GM21360 (cell line): ENCODE measurements around the gene SUSD4.
A peak's percentile ranks its signal among the peaks of the same experiment; 100 is the strongest.
"Not testable (repeated sequence)": the region's sequence is repeated elsewhere in the genome, so short reads cannot be mapped to it uniquely, and the experiment has no call there.

Experiments used
- ATAC-seq: cut with Tn5 transposase; IDR thresholded peaks from one replicate; pipeline ENCODE4 v1.9.1; 2021; ENCODE audit warnings: mild to moderate bottlenecking, moderate library complexity; ENCODE audit not compliant: unreplicated experiment

SUSD4 gene, protein sequence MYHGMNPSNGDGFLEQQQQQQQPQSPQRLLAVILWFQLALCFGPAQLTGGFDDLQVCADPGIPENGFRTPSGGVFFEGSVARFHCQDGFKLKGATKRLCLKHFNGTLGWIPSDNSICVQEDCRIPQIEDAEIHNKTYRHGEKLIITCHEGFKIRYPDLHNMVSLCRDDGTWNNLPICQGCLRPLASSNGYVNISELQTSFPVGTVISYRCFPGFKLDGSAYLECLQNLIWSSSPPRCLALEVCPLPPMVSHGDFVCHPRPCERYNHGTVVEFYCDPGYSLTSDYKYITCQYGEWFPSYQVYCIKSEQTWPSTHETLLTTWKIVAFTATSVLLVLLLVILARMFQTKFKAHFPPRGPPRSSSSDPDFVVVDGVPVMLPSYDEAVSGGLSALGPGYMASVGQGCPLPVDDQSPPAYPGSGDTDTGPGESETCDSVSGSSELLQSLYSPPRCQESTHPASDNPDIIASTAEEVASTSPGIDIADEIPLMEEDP

DNA sequence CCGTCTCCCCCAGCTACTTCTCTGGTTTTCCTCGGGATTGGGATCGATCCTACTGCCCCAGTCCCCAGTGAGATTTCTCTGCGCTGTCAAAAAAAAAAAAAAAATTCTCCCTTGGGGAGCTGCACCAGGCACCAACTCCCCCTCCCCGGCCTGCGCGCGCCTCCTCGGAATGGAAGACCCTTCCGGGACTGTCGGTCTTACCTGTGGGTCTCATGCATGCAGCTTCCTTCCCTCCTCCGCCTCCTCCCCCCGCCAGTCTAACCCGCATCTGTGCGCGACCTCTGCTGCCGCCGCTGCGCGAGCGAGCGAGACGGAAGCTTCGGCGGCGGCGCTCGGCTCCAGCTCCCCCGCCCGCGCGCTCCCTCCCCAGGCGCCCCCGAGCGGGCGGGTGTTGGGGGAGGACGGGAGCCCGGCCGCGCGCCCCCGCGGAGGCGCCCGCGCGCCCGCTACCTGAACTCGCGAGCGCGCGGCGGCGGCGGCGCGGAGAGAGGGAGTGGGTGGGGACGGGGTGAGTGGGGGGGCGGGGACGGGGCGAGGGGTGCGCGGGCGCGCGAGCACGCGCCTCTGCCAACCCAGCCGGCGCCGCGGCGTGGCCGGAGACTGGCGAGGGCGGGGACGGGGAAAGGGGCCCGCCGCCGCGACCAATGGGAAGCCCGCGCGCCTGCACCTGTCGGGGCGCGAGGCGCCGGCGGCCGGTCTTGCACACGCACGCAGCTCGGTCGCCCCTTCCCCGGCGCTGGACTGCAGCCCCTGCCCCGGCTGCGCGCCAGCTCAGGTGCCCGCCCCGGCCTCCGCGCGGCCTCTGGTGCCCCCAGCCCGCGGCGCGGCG lies at the start of gene SUSD4:
Gene SUSD4 (minus strand): TSS at position 321 of the 829 bp plus-strand sequence. CDS start 751 bp downstream, outside the sequence.
- ATAC-seq: peak; percentile 75

DNA sequence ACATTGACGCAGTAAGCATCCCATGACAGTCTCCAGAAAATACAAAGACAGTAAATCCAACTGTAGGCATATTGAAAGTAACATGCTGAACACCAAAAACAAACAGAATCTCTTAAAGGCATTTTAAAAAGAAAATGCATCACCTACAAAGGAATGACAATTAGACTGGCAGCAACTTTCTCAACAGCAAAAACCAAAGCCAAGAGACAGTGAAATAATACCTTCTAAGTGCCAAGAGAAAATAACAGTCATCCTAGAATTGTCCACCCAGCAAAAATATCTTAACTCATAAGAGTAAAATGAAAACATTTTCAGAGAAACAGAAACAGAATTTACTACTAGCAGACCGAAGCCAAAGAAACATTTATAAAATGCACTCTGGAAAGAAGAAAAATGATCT lies 49.2 kb upstream of the SUSD4 start:
- ATAC-seq: no peak

DNA sequence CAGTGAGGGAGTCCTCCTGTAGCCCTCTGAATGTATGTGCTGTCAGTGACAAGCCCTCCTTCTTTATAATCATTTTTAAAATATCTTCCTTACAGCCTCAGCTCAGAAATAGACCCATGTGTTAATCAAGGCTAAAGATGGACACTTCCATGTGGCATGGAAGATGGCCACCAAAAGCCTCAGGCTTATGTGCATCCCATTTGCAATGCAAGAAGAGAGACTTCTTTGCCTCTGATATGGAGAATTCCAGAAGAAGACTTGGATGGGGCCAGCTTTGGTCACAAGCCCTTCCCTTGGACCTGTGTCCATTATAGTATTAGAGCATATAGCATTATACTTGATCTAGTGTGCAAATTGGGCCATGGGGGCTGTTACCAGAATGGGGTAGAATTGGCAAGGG lies 47.7 kb upstream of the SUSD4 start:
- no peak for ATAC-seq

DNA sequence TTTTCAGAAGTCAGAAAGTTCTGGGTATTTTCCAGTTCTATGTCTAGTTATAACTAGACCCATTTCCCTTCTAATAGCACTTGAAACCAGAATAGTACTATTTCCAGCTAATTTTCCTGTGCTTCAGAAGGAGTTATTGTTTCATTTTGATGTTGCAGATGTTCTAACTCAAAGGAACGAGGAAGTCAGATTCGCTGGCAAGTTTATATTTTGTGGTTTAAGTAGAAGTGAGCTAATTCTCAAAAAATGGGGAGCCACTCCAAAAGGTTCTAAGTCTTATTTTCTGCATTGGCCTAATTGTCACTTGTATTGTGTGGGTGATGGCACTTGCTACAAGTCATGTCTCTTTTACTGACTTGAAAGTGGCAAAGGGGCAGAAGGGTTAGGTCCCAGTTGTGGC lies 47.3 kb upstream of the SUSD4 start:
- ATAC-seq: no peak

DNA sequence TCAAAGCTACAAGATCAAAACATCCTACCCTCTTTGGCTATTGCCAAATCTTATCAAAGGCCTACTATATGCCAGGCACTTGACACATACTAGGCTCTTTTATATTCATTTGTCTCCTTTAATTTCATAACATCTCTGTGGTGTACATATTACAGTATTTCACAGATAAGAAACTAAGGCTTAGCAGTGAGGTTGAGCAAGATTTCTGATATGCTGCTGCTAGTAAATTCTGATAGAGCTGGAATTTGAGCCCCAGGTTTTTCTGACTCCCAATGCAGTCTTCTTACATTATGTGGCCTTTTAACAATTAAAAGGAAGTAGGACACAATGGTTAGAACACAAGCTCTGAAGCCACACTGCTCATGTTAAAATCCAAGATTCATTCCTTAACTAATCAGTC lies 46.1 kb upstream of the SUSD4 start:
- no peak for ATAC-seq

DNA sequence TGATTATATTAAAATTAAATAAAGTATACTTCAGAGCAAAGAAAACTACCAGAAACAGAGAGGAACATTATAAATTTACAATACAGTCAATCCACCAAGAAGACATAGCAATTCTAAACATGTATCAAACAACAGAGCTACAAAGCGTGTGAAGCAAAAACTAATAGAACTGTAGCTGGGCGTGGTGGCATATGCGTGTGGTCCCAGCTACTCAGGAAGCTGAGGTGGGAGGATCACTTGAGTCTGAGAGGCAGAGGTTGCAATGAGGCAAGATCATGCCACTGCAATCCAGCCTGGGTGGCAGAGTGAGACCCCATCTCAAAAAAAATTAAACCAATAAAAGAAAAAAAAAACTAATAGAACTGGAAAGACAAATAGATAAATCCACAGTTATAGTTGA lies 41.5 kb upstream of the SUSD4 start:
- no peak for ATAC-seq

DNA sequence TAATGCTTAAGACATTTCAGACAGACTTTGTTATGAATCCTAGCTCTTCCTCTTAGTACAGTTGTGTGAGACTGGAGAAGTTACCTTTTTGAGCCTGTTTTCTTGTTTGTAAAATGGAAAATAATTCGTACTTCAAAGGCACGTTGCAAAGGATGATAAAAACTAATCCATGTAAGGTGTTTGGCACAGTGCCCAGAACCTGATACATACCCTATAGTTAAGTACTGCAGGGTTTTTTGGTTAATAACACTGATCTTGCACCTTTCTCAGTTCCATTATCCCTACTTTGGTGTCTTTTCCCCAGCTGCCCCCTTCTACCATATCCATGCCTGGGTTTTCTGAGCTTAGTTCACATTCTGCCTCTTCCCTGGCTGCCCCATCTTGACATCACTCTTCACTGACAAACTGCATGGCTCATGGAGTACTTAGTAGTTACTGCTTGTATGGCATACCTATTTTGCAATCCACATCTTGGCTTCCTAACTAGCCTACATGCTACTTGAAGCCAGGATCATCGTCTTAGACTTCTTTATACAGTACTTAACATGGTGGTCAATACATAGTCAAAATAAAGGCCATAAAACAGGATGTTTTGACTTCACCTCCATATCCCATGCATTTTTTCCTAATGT lies 39.3 kb upstream of the SUSD4 start:
- no peak for ATAC-seq

DNA sequence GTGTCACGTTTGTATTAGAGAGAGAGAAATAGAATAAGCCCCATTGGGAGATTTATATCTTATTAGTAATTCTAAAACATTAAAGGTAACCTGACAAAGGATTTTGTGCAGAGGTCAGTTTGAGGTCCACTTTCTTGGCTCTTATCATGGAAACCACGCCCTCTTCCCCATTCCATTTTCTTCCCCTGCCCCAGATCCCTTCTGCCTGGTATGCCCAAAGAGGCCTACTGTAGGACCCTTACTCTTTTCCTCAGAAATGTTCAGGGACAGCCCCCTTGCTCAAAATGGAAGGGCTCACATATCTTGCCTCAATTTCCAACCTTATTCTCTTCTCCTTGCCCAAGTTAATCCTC lies 38.8 kb upstream of the SUSD4 start:
- no peak for ATAC-seq

DNA sequence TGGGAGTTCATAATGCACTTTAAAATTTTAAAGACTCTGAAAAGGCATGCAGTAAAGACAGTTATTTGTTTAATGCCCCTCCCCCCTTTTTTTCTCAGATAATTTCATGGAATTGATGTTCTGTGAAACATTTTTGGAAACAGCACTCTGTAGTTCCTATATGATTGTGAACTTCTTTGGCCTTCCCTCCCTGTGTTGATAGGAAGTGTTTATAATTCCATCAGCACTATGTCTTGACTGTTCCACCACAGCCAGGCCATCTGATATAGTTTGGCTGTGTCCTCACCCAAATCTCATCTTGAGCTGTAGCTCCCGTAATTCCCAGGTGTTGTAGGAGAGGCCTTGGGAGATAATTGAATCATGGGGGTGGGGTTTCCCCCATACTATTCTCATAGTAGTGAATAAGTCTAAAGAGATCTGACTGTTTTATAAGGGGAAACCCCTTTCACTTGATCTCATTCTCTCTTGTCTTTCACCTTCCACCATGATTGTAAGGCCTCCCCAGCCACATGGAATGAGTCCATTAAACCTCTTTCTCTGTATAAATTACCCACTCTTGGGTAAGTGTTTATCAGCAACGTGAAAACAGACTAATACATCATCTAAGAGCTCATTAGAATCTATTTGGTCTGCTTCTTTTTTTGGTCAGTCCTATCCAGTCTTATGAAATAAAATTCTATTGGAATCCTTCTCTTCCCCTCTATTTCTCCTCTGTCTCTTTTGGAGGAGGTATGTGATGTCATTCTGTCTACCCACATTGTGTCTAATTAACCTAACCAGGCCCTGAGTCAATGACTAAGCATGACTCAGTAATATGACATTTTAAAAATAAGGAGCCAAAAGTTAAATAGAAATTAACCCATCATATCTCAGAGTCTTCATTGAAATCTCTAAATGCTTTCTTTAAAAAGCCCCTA lies 38.2 kb upstream of the SUSD4 start:
- ATAC-seq: no peak

DNA sequence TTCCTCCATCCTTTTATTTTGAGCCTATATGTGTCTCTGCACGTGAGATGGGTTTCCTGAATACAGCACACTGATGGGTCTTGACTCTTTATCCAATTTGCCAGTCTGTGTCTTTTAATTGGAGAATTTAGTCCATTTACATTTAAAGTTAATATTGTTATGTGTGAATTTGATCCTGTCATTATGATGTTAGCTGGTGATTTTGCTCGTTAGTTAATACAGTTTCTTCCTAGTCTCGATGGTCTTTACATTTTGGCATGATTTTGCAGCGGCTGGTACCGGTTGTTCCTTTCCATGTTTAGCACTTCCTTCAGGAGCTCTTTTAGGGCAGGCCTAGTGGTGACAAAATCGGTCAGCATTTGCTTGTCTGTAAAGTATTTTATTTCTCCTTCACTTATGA lies 35.4 kb upstream of the SUSD4 start:
- ATAC-seq: not testable (repeated sequence)

DNA sequence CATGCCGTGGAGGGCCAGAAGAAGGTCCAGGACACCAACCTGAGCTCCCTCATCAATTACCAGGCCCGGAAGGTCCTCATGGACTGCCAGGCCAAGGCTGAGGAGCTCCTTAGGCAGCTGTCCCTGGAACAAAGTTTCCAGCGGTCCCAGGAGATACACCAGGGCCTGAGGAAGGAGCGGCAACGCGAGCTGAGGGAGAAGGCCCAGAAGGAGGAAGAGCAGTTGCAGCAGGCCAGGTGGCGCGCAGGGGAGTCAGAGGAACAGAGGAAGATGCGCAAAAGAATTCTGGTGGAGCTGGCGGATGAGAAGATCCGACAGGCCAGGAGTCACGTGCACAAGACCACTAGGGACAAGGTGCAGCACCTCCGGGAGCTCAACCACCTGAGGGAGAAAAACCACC lies 30.7 kb upstream of the SUSD4 start:
- ATAC-seq: no peak

DNA sequence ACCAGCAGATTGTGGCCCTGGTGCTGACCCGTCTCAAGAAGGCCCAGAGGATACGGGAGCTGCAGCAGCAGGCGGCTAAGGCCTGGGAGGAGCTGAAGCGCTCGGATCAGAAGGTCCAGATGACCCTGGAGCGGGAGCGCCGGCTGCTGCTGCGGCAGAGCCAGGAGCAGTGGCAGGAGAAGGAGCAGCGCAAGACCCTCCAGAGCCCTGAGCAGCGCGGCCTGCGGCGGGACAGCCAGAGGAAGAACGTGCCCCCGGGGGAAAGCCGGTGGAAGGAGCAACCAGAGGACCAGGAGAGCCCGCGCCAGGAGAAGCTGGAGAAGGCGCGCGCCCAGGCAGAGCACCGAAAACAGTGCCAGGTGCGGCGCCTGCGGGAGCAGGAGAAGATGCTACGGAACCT lies 30.3 kb upstream of the SUSD4 start:
- ATAC-seq: no peak

DNA sequence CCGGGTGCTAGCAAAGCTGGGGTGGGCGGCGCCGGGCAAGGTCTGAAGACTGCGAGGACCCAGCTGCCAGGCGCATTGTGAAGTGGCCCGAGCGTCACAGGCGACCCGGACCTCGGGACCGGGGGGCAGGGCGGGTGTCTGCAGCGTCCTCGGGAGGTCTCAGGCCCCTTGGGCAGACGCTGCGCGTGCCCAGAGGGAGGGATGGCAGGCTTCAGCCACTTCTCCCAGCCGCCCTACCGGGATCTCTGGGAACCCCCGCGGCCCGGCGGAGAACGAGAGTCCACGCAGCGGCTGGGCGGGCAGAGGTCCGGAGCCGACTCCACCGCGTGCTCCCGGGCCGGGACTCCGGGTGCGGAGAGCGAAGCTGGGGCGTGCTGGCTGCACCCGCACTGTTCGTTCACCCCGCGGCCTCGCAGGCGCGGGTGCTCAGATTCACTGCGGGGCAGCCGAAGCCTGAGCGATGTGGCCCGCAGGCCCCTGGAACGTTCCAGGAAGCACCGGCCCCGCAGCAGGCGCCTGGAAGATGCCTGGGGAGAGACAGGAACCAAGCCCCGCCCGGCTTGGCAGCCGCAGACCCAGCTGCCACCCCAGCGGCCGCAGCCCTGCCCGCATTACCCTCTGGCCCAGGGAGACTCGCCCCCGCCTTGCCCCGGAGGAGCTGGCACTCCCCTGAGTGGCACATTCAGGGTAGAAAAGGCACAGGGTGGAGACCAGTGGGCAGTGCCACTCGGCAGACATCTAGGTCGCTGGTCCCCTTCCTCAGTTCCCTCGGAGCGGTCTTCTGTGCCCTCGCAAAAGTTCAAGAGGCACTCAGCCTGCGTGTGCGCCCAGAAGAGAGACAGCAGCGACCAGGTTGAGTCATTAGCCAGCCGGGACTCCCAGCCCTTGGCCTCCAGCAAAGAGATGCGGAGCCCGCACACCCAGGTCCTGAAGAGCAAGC lies 29.6 kb upstream of the SUSD4 start, which contains the start of gene CCDC185:
Gene CCDC185 (plus strand): TSS at position 141 of the 940 bp plus-strand sequence. CDS start 61 bp downstream, at position 202.
- ATAC-seq: no peak

DNA sequence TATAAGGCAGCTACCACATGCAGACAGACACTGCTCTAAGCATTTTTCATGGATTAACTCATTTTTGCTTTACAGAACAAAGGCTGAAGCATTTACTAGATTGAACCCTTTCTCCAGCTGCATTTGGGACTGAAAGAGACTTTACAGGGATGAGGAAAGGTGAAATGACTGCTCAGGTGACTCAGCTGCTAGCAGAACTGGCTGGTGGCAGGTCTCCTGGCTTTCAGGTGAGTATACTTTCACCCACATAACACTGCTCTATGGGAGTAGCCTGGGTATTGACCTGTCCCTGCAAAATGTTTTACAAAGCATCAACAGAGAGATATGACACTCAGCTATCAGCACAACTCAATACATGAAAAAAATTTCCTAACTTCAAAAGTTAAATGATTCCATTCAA lies 26.6 kb upstream of the SUSD4 start:
- no peak for ATAC-seq

DNA sequence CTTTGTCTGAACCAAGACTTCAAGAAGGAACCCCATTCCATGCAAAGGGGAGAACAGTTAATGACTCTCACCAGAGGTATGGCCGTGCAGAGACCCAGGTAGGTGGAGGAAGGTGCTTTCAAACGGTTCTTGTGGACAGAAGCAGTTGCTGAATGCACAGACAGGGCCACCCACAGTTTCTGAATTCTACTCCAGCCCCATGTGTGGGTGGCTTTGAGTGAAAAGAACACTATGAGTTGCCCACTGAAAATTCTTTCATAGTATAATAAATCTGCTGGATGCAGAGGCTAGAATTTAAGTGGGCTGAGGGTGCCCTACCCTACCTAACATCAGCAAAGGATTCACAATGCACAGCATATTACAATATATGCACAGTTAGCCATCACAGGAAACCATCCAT lies 22.0 kb upstream of the SUSD4 start:
- ATAC-seq: no peak

DNA sequence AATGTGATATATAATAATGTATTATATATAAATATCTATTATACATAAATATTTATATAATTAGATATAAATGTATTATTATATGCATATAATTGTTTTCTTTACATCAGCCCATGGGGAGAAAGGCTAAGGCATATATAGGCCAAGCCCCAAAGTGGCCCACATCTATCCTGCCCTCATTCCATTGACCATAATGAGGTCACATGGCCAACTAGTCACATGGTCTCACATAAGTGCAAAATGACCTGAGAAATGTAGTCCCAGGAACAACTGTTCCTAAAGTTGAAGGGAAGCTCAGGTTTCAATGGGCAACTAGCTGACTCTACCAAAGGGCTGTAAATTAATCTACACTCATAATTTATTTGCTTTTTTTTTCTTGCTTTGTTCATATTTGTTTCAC lies 14.8 kb upstream of the SUSD4 start:
- ATAC-seq: no peak

DNA sequence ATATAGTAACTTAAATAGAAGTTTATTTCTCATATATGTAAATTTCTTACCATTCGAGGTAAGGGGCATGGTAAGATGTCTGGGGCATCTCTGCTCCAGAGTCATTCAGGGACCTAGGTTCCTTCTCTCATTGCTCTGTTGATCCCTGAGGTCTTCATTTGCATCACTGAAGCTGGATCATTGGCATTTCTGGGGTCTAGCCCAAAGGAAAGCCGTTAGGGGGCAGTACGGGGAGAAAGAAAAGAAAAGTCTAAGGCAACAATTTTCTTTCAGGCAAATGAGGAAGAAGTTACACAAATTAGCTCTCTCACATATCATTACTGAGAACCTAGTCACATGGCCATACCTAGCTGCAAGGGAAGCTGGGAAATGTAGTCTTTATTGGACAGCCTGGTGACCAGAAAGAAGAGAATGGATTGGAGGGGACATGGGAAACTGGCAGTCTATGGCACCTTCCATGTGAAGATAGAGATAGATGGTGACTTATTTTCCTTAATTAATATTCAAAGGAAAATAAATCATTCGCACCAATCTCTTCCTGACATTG lies 10.2 kb upstream of the SUSD4 start:
- no peak for ATAC-seq

DNA sequence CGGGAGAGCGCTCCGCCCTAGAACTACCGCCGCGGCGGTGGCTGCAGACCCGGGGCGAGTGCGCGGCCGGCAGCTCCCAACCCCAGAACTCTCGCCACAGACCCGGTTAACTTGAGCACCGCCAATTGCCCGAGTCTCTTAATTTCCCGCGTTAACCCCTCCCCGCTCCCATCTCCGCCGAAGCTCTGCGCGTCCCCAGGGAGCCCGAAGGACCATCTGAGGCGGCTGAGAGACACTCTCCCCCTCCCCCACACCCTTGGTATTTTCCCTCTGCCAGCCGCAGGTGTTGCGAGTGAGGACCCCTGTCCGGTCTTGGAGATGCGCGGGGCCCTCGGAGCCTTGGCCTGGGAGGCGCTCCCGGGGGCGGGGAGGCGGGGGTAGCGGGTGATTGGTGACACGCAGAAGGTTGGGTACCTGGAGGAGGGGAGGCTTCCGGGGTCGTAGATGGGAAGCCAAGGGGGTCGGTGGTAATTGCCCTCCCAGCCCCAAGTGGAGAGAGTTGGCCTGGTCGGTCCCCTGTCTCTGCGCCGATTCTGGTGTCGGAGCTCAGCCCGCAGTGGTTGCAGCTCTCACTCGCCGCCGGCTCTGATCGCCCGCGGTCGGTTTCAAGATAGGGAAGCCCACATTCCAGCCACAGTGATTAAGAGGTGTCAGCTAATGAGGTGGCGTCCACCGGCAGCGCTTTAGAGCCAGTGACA lies 858 bp upstream of the SUSD4 start:
- peak; percentile 6 for ATAC-seq
